Activated T-cell treated with anti-CD3 and anti-CD28 coated beads for 24 hours (primary cell): ENCODE data around the gene C1orf35.

ENCODE experiments used
- DNase-seq: peaks from one replicate; pipeline ENCODE4 v3.0.0-alpha.2; 2020; ENCODE audit warnings: low read depth

Gene C1orf35

GRCh38 chr1:228079013-228079412, 24.1 kb downstream of the C1orf35 start:
- DNase-seq, result no peak

GRCh38 chr1:228077565-228078330, 25.4 kb downstream of the C1orf35 start:
- no peak for DNase-seq

- DNase-seq, result no peak
These were observed 26.2 kb downstream of the C1orf35 start for GRCh38 chr1:228076796-228077430.

- DNase-seq, result no peak
These were observed 27.3 kb downstream of the C1orf35 start for GRCh38 chr1:228075801-228076271.

GRCh38 chr1:228074954-228075730, 28.0 kb downstream of the C1orf35 start:
- no peak for DNase-seq

GRCh38 chr1:228073857-228074545, 29.1 kb downstream of the C1orf35 start:
- no peak for DNase-seq

GRCh38 chr1:228073061-228073856, 29.9 kb downstream of the C1orf35 start:
- DNase-seq, result no peak

GRCh38 chr1:228072658-228073043, 30.5 kb downstream of the C1orf35 start:
- no peak for DNase-seq

GRCh38 chr1:228071839-228072657, 31.1 kb downstream of the C1orf35 start:
- DNase-seq, result no peak

- DNase-seq, result no peak
These were observed 32.3 kb downstream of the C1orf35 start for GRCh38 chr1:228070851-228071250.

GRCh38 chr1:228070173-228070572, 33.0 kb downstream of the C1orf35 start:
- no peak for DNase-seq

- no peak for DNase-seq
These were observed 34.8 kb downstream of the C1orf35 start for GRCh38 chr1:228068359-228068758.

- DNase-seq, result no peak
These were observed 36.1 kb downstream of the C1orf35 start for GRCh38 chr1:228066891-228067654.

- DNase-seq, result no peak
These were observed 36.7 kb downstream of the C1orf35 start for GRCh38 chr1:228066416-228066815.

GRCh38 chr1:228065543-228066347, 37.4 kb downstream of the C1orf35 start:
- DNase-seq, result no peak

GRCh38 chr1:228064741-228065542, 38.2 kb downstream of the C1orf35 start:
- no peak for DNase-seq

GRCh38 chr1:228064296-228064695, 38.8 kb downstream of the C1orf35 start:
- no peak for DNase-seq
